PC-9 (cell line): ENCODE data around the gene DUSP10. TPM values are rescaled to one million over a fixed set of nuclear protein-coding genes. Genes with fewer than 3 reads are reported as not detected.

Source experiments
- BruUV-seq: library from RNA; stranded (reverse); fragments of 400-500 nt; replicated peaks from 2 replicates; lab custom pipeline; 2021; lab: Mats Ljungman, UMichigan
- CTCF ChIA-PET: fragments of 300-600 bp; sonication (Branson Sonifier 250); formaldehyde crosslinking; loops from one replicate; lab custom pipeline; 2022; ENCODE audit warnings: antibody characterized with exemption; lab: Charles Lee
- POLR2A ChIA-PET: fragments of 300-600 bp; sonication (Branson Sonifier 250); formaldehyde crosslinking; loops from one replicate; lab custom pipeline; 2022; ENCODE audit warnings: antibody characterized with exemption; ENCODE audit not compliant: unreplicated experiment; lab: Charles Lee
- DNase-seq, 2 experiments: peaks; one replicate each; pipeline versions ENCODE4 v3.0.0 to v3.0.0-alpha.2; 2015 to 2022; ENCODE audit warnings: mixed read lengths in 1 of 2
- H2AFZ ChIP-seq: fragments of 200-600 bp; sonication (generic); 2 replicates; pipeline ENCODE4 v1.8.1; 2017; ENCODE audit warnings: antibody characterized with exemption
- H3F3A ChIP-seq: fragments of 200-600 bp; sonication (generic); 2 replicates; pipeline ENCODE4 v1.8.1; 2017; ENCODE audit warnings: antibody characterized with exemption, mild to moderate bottlenecking, low read depth; ENCODE audit not compliant: insufficient read depth
- H3K27ac ChIP-seq: fragments of 200-600 bp; sonication (generic); 2 replicates; pipeline ENCODE4 v1.6.1; 2016; ENCODE audit warnings: mixed run types
- H3K27me3 ChIP-seq: fragments of 200-600 bp; sonication (generic); 2 replicates; pipeline ENCODE4 v1.6.1; 2016; ENCODE audit warnings: low read depth, mixed run types; ENCODE audit not compliant: insufficient read depth
- H3K36me3 ChIP-seq: fragments of 200-600 bp; sonication (generic); 2 replicates; pipeline ENCODE4 v1.6.1; 2016; ENCODE audit warnings: low read depth, mixed run types
- H3K4me1 ChIP-seq: fragments of 200-600 bp; sonication (generic); replicated peaks from 2 replicates; pipeline ENCODE4 v1.6.1; 2016; ENCODE audit warnings: mixed run types; ENCODE audit not compliant: insufficient read depth
- H3K4me2 ChIP-seq: fragments of 200-600 bp; sonication (generic); 2 replicates; pipeline ENCODE4 v1.6.1; 2017; ENCODE audit warnings: mixed run types
- H3K4me3 ChIP-seq: fragments of 200-600 bp; sonication (generic); 2 replicates; pipeline ENCODE4 v1.6.1; 2016; ENCODE audit warnings: mixed run types
- H3K79me2 ChIP-seq: fragments of 200-600 bp; sonication (generic); 2 replicates; pipeline ENCODE4 v1.6.1; 2017; ENCODE audit warnings: low read depth, mixed run types
- H3K9me2 ChIP-seq: fragments of 200-600 bp; sonication (generic); 2 replicates; pipeline ENCODE4 v1.8.1; 2017; ENCODE audit warnings: mild to moderate bottlenecking; ENCODE audit not compliant: insufficient read depth
- H3K9me3 ChIP-seq: fragments of 200-600 bp; sonication (generic); 2 replicates; pipeline ENCODE4 v1.8.1; 2016; ENCODE audit warnings: low read depth; ENCODE audit not compliant: insufficient read depth
- H4K20me1 ChIP-seq: fragments of 200-600 bp; sonication (generic); 2 replicates; pipeline ENCODE4 v1.8.1; 2017; ENCODE audit not compliant: insufficient read depth
- CTCF ChIP-seq: fragments of 200-600 bp; sonication (generic); conservative IDR thresholded peaks from 2 replicates; pipeline ENCODE4 v1.6.1; 2017; ENCODE audit warnings: mixed run types, antibody characterized with exemption, mild to moderate bottlenecking, moderate library complexity
- EZH2 ChIP-seq: fragments of 200-600 bp; sonication (generic); IDR thresholded peaks from 2 replicates; pipeline ENCODE4 v1.8.0; 2017; ENCODE audit warnings: antibody characterized with exemption, low read depth
- intact Hi-C: fragments of 100-400 bp; cut with micrococcal nuclease; formaldehyde crosslinking; loops from one replicate; pipeline ENCODE4 v1.10.0; 2022; ENCODE audit not compliant: unreplicated experiment
- total RNA-seq: library from RNA; stranded (reverse); gene quantifications from 2 replicates; pipeline ENCODE4 v1.2.3, GENCODE V29; 2021

Gene DUSP10
- total RNA-seq, 1 experiment from 2014 or later: 7.0 TPM

DNA sequence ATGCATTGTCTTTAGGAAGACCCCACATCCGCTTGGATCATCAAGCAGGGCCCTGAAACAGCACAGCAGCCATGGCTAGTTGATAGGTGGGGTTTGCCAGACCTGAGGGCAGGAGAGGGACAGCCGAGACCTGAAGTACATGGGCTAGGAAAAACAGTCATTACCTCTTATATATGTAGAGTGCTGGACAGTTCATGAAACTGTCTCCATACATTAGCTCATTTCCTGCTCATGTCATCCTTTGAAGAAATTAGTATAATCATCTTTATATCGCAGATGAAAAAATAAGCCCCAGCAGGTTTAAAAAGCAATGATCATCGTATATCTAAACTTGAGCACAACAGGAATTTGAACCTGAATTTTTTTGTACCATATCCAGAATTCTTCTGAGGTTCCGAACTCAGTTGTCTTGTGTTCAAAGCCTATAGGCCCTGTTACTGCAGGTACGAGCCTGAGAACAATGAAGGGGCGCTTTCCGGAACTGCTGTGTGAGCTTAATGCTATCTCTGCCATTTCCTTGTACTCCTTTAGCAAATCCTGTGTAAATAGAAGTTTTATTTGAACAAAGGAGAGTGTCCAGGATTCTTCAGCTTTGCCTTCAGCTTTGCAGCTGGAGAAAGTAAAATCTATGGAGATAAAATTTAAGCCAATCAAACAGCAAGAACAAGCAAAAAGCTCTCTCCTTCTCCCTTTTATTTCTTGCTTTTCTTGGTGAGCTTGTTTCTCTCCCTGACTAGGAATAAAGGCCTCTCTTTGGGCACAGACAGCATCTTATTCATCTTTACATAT is 32.4 kb upstream of the DUSP10 start:
- H3K4me1 ChIP-seq: peaks cover 13% of the 10 kb centered on the region
- ChIA-PET CTCF (no interaction called here), POLR2A (no interaction called here)
- no peaks in the 10 kb centered on the region for H3K9me2 ChIP-seq
- no peaks in the 10 kb centered on the region for H3K27me3 ChIP-seq
- H3K27ac ChIP-seq: no peak overlapping the region
- H2AFZ ChIP-seq: no peak overlapping the region
- peaks cover 12% of the 10 kb centered on the region; the same call in 1 of the 2 replicates for H3F3A ChIP-seq
- TF ChIP-seq EZH2 (no peak), CTCF (no peak)
- H4K20me1 ChIP-seq: no peaks in the 10 kb centered on the region
- H3K4me2 ChIP-seq: no peak overlapping the region
- intact Hi-C loops: no loop called here
- H3K79me2 ChIP-seq: no peaks in the 10 kb centered on the region
- BruUV-seq: no TSS peak
- H3K36me3 ChIP-seq: no peaks in the 10 kb centered on the region
- no peak for DNase-seq
- no peaks in the 10 kb centered on the region for H3K9me3 ChIP-seq
- H3K4me3 ChIP-seq: no peak overlapping the region

DNA sequence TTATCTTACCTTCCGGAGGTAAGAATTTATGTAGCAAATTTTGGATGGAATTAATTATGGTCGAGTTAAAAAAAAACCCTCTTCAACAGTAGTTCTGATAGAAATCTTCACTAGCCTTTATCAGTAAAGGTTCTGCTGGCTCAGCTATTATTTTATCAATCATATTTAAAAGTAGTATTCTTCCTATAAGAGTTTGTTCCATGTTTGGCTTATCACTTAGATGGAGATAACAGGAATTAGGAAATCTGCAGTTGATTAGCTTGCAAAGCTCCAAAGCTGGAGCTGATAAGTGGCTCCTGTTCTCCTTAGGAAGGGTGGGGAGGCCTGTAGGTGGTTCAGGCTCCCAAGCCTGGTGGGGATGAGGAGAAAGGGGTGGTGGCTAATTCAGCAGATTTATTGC is 31.5 kb upstream of the DUSP10 start:
- CTCF ChIA-PET: no interaction called here

DNA sequence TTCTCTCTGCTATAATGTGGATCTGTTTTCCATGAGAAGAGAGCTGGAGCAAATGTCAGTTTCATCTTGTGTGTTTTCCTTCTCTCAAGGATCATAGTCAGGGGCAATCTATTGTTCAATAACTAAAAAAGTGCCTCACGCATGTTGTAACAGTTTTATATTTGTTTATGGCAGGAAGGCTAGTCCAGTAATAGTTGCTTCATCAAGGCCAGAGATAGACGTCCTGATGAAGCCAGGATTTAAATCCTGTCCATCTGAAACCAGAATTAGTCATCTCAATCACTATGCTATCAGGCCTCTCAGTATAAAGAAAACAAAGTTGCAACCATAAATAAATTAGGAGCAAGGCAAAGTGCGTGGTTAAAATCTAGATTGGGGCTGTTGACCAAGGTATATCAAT is 30.2 kb upstream of the DUSP10 start:
- intact Hi-C loops: no loop called here
- Histone ChIP-seq H3K9me3 (no peaks in the 10 kb centered on the region), H3K27ac (no peak overlapping the region), H3K4me3 (no peak overlapping the region), H3K4me2 (0 out of 2 replicates have a peak overlapping the region, but pooled peaks have one; percentile 22), H3K36me3 (no peaks in the 10 kb centered on the region), H3K4me1 (peaks cover 13% of the 10 kb centered on the region), H3K27me3 (no peaks in the 10 kb centered on the region), H3K9me2 (no peaks in the 10 kb centered on the region), H2AFZ (no peak overlapping the region), H4K20me1 (no peaks in the 10 kb centered on the region), H3K79me2 (no peaks in the 10 kb centered on the region), H3F3A (peaks cover 12% of the 10 kb centered on the region; the same call in 1 of the 2 replicates)
- ChIA-PET CTCF (no interaction called here), POLR2A (no interaction called here)
- no TSS peak for BruUV-seq
- TF ChIP-seq CTCF (no peak), EZH2 (no peak)
- peak in 1 of 2 experiments; percentile 62 for DNase-seq

More for the DNA sequence above, 31.5 kb upstream of the DUSP10 start:
- intact Hi-C loops: no loop called here
- Histone ChIP-seq H3K27ac (no peak overlapping the region), H3K9me3 (no peaks in the 10 kb centered on the region), H3F3A (peaks cover 12% of the 10 kb centered on the region; the same call in 1 of the 2 replicates), H3K4me3 (no peak overlapping the region), H3K36me3 (no peaks in the 10 kb centered on the region), H3K9me2 (no peaks in the 10 kb centered on the region), H3K27me3 (no peaks in the 10 kb centered on the region), H4K20me1 (no peaks in the 10 kb centered on the region), H3K4me2 (no peak overlapping the region), H3K79me2 (no peaks in the 10 kb centered on the region), H2AFZ (no peak overlapping the region), H3K4me1 (peaks cover 13% of the 10 kb centered on the region)
- DNase-seq: no peak
- TF ChIP-seq CTCF: no peak
- no peak for TF ChIP-seq EZH2
- BruUV-seq: no TSS peak
- POLR2A ChIA-PET: no interaction called here
